HEK293 (cell line): ENCODE measurements around the gene SLC19A1.

ENCODE experiments used
- CTCF ChIA-PET: fragments of 350-600 bp; formaldehyde crosslinking; extraction: SDS; loops from one replicate; lab custom pipeline; 2021; ENCODE audit warnings: antibody characterized with exemption; lab: Yijun Ruan, JAX
- POLR2A ChIA-PET: fragments of 300-600 bp; formaldehyde crosslinking; extraction: SDS; loops from one replicate; lab custom pipeline; 2020; ENCODE audit warnings: antibody characterized with exemption, inconsistent platforms; lab: Yijun Ruan, JAX
- H3K27ac ChIP-seq: fragments of 200-500 bp; sonication (Bioruptor generic); 2 replicates; pipeline ENCODE4 v1.5.1; 2014; ENCODE audit warnings: low read depth, low read length, control low read depth, inconsistent platforms; ENCODE audit errors: extremely low read depth
- H3K36me3 ChIP-seq, 2 experiments: fragments of 200-500 bp in 1 of 2; sonication (Bioruptor generic) in 1 of 2; 1 replicate in 1 of 2; 2 replicates in 1 of 2; pipeline ENCODE4 v1.5.1; 2014 to 2017; ENCODE audit warnings: inconsistent platforms in 2 of 2, low read length in 2 of 2; ENCODE audit not compliant: control insufficient read depth in 2 of 2, insufficient read depth in 1 of 2
- H3K4me1 ChIP-seq: fragments of 200-500 bp; sonication (Bioruptor generic); 2 replicates; pipeline ENCODE4 v1.5.1; 2014; ENCODE audit warnings: mild to moderate bottlenecking, low read length, inconsistent platforms; ENCODE audit not compliant: control insufficient read depth, insufficient read depth
- H3K4me3 ChIP-seq: 2 replicates; pipeline ENCODE4 v1.5.1; 2011; ENCODE audit warnings: low read depth, mild to moderate bottlenecking, control low read depth, low read length, moderate library complexity
- H3K9me3 ChIP-seq: fragments of 200-500 bp; sonication (Bioruptor generic); 2 replicates; pipeline ENCODE4 v1.5.1; 2014; ENCODE audit warnings: low read depth, low read length, inconsistent platforms; ENCODE audit not compliant: control insufficient read depth, insufficient read depth
- HOXA7 ChIP-seq: sonication (generic); formaldehyde crosslinking; IDR thresholded peaks from 2 replicates; pipeline ENCODE4 v1.8.1; 2022; ENCODE audit warnings: missing genetic modification reagents, borderline replicate concordance
- PRDM6 ChIP-seq: fragments of 450-650 bp; formaldehyde crosslinking; IDR thresholded peaks from 2 replicates; pipeline ENCODE4 v1.5.1; 2017; ENCODE audit warnings: missing biosample characterization, missing genetic modification characterization
- RBAK ChIP-seq: fragments of 450-650 bp; formaldehyde crosslinking; IDR thresholded peaks from 2 replicates; pipeline ENCODE4 v1.5.1; 2016; ENCODE audit warnings: missing biosample characterization, missing genetic modification characterization
- ZBTB20 ChIP-seq: fragments of 450-650 bp; formaldehyde crosslinking; IDR thresholded peaks from 2 replicates; pipeline ENCODE4 v1.5.1; 2016; ENCODE audit warnings: missing biosample characterization, missing genetic modification characterization
- ZEB2 ChIP-seq: fragments of 450-650 bp; formaldehyde crosslinking; IDR thresholded peaks from 2 replicates; pipeline ENCODE4 v1.5.1; 2016; ENCODE audit warnings: missing biosample characterization, missing genetic modification characterization
- ZNF148 ChIP-seq: fragments of 450-650 bp; formaldehyde crosslinking; IDR thresholded peaks from 2 replicates; pipeline ENCODE4 v1.5.0; 2017; ENCODE audit warnings: missing biosample characterization, missing genetic modification characterization, borderline replicate concordance
- ZNF24 ChIP-seq: fragments of 450-650 bp; formaldehyde crosslinking; IDR thresholded peaks from 2 replicates; pipeline ENCODE4 v1.5.1; 2016; ENCODE audit warnings: missing biosample characterization, missing genetic modification characterization
- ZNF248 ChIP-seq: fragments of 450-650 bp; formaldehyde crosslinking; IDR thresholded peaks from 2 replicates; pipeline ENCODE4 v1.5.1; 2017; ENCODE audit warnings: missing biosample characterization, missing genetic modification characterization
- ZNF394 ChIP-seq: fragments of 450-650 bp; formaldehyde crosslinking; IDR thresholded peaks from 2 replicates; pipeline ENCODE4 v1.5.1; 2016; ENCODE audit warnings: missing biosample characterization, missing genetic modification characterization, mild to moderate bottlenecking, moderate library complexity, borderline replicate concordance
- ZNF449 ChIP-seq: fragments of 450-650 bp; formaldehyde crosslinking; IDR thresholded peaks from 2 replicates; pipeline ENCODE4 v1.5.1; 2017; ENCODE audit warnings: missing biosample characterization, mild to moderate bottlenecking, missing genetic modification characterization, moderate library complexity
- ZNF530 ChIP-seq: fragments of 450-650 bp; formaldehyde crosslinking; IDR thresholded peaks from 2 replicates; pipeline ENCODE4 v1.5.1; 2016; ENCODE audit warnings: low read depth, missing biosample characterization, missing genetic modification characterization
- ZNF558 ChIP-seq: fragments of 450-650 bp; formaldehyde crosslinking; IDR thresholded peaks from 2 replicates; pipeline ENCODE4 v1.5.1; 2016; ENCODE audit warnings: missing biosample characterization, missing genetic modification characterization
- ZNF600 ChIP-seq: fragments of 450-650 bp; formaldehyde crosslinking; IDR thresholded peaks from 2 replicates; pipeline ENCODE4 v1.5.1; 2016; ENCODE audit warnings: missing biosample characterization, missing genetic modification characterization
- ZNF629 ChIP-seq: fragments of 450-650 bp; formaldehyde crosslinking; IDR thresholded peaks from 2 replicates; pipeline ENCODE4 v1.5.1; 2017; ENCODE audit warnings: missing biosample characterization, missing genetic modification characterization
- ZNF639 ChIP-seq: fragments of 450-650 bp; formaldehyde crosslinking; IDR thresholded peaks from 2 replicates; pipeline ENCODE4 v1.5.1; 2016; ENCODE audit warnings: missing biosample characterization, missing genetic modification characterization
- ZNF704 ChIP-seq: fragments of 450-650 bp; formaldehyde crosslinking; IDR thresholded peaks from 2 replicates; pipeline ENCODE4 v1.5.1; 2016; ENCODE audit warnings: missing biosample characterization, missing genetic modification characterization
- ZNF785 ChIP-seq: fragments of 450-650 bp; formaldehyde crosslinking; IDR thresholded peaks from 2 replicates; pipeline ENCODE4 v1.5.1; 2016; ENCODE audit warnings: missing biosample characterization, missing genetic modification characterization

Gene SLC19A1

GRCh38 chr21:45465611-45466329 lies 76.5 kb downstream of the SLC19A1 start:
- Histone ChIP-seq H3K4me3 (no peak overlapping the region), H3K9me3 (no peaks in the 10 kb centered on the region; the same call in 1 of the 2 replicates)
- TF ChIP-seq ZNF394 (tag by site-specific recombination) = no peak
- no peak for TF ChIP-seq HOXA7 (CRISPR knock-in tag)
- TF ChIP-seq ZBTB20 = no peak
- TF ChIP-seq ZNF24 (tag by site-specific recombination) = no peak
- TF ChIP-seq ZNF530 (tag by site-specific recombination) = no peak
- TF ChIP-seq ZEB2 (tag by site-specific recombination) = no peak
- no peak for TF ChIP-seq ZNF785 (tag by site-specific recombination)
- no peak for TF ChIP-seq ZNF248 (tag by site-specific recombination)
- TF ChIP-seq ZNF639 (tag by site-specific recombination) = no peak
- TF ChIP-seq PRDM6 (tag by site-specific recombination) = no peak
- TF ChIP-seq ZNF704 (tag by site-specific recombination) = no peak
- no peak for TF ChIP-seq RBAK (tag by site-specific recombination)
- no peak for TF ChIP-seq ZNF629 (tag by site-specific recombination)
- TF ChIP-seq ZNF558 = no peak
- TF ChIP-seq, all 188 proteins: peak for 0
- peaks cover 0 to 9% of the 10 kb centered on the region in 2 experiments; a peak in 2 of 3 replicates for H3K36me3 ChIP-seq
- CTCF ChIA-PET = interaction anchor here (0.6 kb wide), 1 partner anchor 484 kb away, joined by 3 read pairs; no protein-coding TSS in a partner anchor
- peaks cover 5% of the 10 kb centered on the region for H3K4me1 ChIP-seq
- POLR2A ChIA-PET = no interaction called here
- no peak overlapping the region for H3K27ac ChIP-seq

- POLR2A ChIA-PET = no interaction called here
These were observed 77.1 kb downstream of the SLC19A1 start for GRCh38 chr21:45465105-45465504.

More at GRCh38 chr21:45465105-45465504, 77.1 kb downstream of the SLC19A1 start:
- no peak overlapping the region for H3K27ac ChIP-seq
- H3K9me3 ChIP-seq = no peaks in the 10 kb centered on the region; the same call in 1 of the 2 replicates
- H3K4me3 ChIP-seq = no peak overlapping the region
- CTCF ChIA-PET = interaction anchor here (0.6 to 2.0 kb wide), 2 partner anchors 12 to 484 kb away, joined by 3 to 8 read pairs; no protein-coding TSS in a partner anchor
- H3K36me3 ChIP-seq = peaks cover 0 to 12% of the 10 kb centered on the region in 2 experiments; a peak in 2 of 3 replicates
- no peak for TF ChIP-seq ZNF449 (tag by site-specific recombination)
- TF ChIP-seq ZNF600 (tag by site-specific recombination) = no peak
- TF ChIP-seq ZNF148 (tag by site-specific recombination) = no peak
- peaks cover 5% of the 10 kb centered on the region for H3K4me1 ChIP-seq
